Memory B cell (primary cell): ENCODE results near the gene NEURL1B.

Source experiments
- ATAC-seq: fragments of 150-1000 bp; cut with Tn5 transposase; 2 replicates; pipeline ENCODE4 v1.10.0; 2021; ENCODE audit warnings: low read depth, mild to moderate bottlenecking, moderate library complexity
- DNase-seq, 2 donors: peaks; one replicate each; pipeline ENCODE4 v3.0.0; 2022; ENCODE audit warnings: low spot score in 2 of 2
- H3K27ac Mint-ChIP-seq: one replicate; pipeline ENCODE4 v1.8.0; 2022; ENCODE audit warnings: mild to moderate bottlenecking, moderate library complexity, mixed read lengths
- H3K27me3 Mint-ChIP-seq: one replicate; pipeline ENCODE4 v1.8.0; 2022; ENCODE audit warnings: mixed read lengths
- H3K36me3 Mint-ChIP-seq: one replicate; pipeline ENCODE4 v1.8.0; 2022; ENCODE audit warnings: mild to moderate bottlenecking, mixed read lengths
- H3K4me1 Mint-ChIP-seq: one replicate; pipeline ENCODE4 v1.8.0; 2022; ENCODE audit warnings: mixed read lengths
- H3K4me3 Mint-ChIP-seq: one replicate; pipeline ENCODE4 v1.8.0; 2022; ENCODE audit warnings: mild to moderate bottlenecking, moderate library complexity, mixed read lengths
- H3K9me3 Mint-ChIP-seq: one replicate; pipeline ENCODE4 v1.8.0; 2022; ENCODE audit warnings: mixed read lengths

NEURL1B gene

DNA sequence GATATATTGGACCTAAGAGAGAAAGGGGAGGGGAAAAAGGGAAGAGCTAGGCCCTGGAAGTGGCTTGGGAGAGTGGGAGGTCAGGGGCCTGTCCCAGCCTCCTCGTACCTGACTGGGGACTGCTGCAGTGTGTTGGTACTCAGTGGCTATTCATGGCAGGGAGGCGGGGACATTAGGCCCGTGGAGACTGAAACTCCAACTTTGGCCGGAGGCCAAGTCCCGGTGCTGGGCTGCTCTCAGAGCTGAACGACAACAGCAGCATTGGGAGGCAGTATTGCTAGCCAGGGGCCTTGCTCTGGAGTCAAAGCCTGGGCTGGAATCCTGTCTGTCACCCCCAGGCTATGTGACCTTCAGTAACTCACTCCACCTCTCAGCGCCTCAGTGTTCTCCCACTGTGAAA, 37.8 kb downstream of the NEURL1B start:
- peaks cover 5% of the 10 kb centered on the region for H3K36me3 Mint-ChIP-seq
- peaks cover 4% of the 10 kb centered on the region for H3K9me3 Mint-ChIP-seq
- H3K27me3 Mint-ChIP-seq: peaks cover 13% of the 10 kb centered on the region
- DNase-seq (no peak), ATAC-seq (no peak)
- peaks cover 3% of the 10 kb centered on the region for H3K4me1 Mint-ChIP-seq
- no peak overlapping the region for H3K27ac Mint-ChIP-seq
- no peak overlapping the region for H3K4me3 Mint-ChIP-seq

DNA sequence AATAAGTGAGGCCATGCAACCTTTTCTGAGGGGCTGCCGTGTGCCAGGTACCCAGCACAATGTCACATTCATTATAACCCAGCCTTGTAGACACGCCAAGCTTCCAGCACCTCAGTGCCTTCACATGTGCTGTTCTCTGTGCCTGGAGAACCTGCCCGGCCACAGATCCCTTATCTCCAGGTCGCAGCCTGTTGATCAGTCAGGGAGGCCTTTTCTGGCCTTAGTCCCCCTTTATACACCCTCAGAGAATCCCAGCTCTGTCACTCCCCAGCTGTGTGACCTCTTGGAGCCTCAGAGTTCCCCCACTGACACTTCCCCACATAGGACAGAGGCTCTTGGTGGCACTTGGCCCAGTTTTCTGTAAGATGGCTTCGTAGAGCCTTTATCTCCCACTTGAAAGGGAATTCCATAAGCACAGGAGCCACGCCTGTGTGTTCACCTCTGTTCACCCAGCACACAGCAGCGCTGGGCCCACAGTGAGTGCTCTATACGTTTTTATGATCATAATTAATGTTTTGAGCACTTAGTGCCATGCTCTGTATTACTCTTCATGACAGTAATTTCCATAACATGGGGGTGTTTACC, 38.7 kb downstream of the NEURL1B start:
- DNase-seq: no peak
- peaks cover 5% of the 10 kb centered on the region for H3K36me3 Mint-ChIP-seq
- H3K4me1 Mint-ChIP-seq: peaks cover 3% of the 10 kb centered on the region
- H3K27me3 Mint-ChIP-seq: peaks cover 11% of the 10 kb centered on the region
- ATAC-seq: no peak
- no peak overlapping the region for H3K4me3 Mint-ChIP-seq
- peaks cover 4% of the 10 kb centered on the region for H3K9me3 Mint-ChIP-seq
- H3K27ac Mint-ChIP-seq: no peak overlapping the region

DNA sequence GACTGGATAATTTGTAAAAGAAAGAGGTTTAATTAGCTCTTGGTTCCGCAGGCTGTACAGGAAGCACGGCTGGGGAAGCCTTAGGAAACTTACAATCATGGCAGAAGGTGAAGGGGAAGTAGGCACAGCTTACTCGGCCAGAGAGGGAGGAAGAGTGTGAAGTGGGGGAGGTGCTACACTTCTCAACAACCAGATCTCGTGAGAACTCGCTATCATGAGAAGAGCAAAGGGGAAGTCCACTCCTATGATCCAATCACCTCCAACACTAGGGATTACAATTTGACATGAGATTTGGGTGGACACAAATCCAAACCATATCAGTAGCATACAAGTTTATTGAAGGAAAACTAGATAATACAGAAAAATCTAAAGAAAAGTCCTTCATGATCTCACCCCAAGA, 39.9 kb downstream of the NEURL1B start:
- Mint-ChIP-seq H3K4me3 (no peak overlapping the region), H3K9me3 (peaks cover 4% of the 10 kb centered on the region), H3K27ac (no peak overlapping the region), H3K36me3 (peaks cover 5% of the 10 kb centered on the region), H3K4me1 (peaks cover 3% of the 10 kb centered on the region), H3K27me3 (peaks cover 11% of the 10 kb centered on the region)
- ATAC-seq (peak; percentile 41), DNase-seq (no peak)

DNA sequence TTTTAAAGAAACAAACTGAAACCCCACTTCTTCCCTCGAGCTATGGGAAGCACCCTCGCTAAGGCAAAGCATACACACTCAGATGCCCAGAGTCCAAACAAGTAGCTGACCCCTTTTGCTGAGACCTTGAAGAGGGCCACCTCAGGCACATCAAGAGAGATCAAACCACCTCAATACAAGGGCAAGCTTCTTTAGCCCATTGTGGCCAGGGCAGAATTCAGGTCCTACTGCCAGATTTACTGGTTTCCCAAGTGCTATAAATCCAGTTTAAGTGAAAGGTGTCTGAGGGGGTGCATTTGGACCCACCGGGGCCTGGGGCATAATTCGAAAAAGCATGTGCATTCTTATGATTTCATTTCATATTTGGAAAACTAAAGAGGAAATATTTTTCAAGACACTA, 40.4 kb downstream of the NEURL1B start:
- peaks cover 4% of the 10 kb centered on the region for H3K9me3 Mint-ChIP-seq
- ATAC-seq (no peak), DNase-seq (no peak)
- peaks cover 3% of the 10 kb centered on the region for H3K4me1 Mint-ChIP-seq
- H3K36me3 Mint-ChIP-seq: peaks cover 5% of the 10 kb centered on the region
- peaks cover 11% of the 10 kb centered on the region for H3K27me3 Mint-ChIP-seq
- H3K4me3 Mint-ChIP-seq: no peak overlapping the region
- H3K27ac Mint-ChIP-seq: no peak overlapping the region

DNA sequence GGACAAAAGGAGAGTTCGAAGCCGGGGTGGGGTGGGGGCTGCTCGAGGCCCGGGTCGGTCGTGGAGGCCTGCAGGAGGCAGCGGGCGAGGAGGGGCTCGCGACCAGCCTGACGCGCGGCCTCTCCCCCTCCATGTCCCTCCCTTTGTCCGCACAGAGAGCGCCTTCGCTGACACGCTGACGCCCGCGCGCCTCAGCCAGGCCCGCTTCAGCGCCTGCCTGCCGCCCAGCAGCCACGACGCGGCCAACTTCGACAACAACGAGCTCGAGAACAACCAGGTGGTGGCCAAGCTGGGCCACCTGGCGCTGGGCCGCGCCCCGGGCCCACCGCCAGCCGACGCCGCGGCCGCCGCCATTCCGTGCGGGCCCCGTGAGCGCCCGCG, 42.2 kb downstream of the NEURL1B start:
- peak overlapping the region; percentile 21 for H3K4me3 Mint-ChIP-seq
- peaks cover 5% of the 10 kb centered on the region for H3K4me1 Mint-ChIP-seq
- peaks cover 11% of the 10 kb centered on the region for H3K27me3 Mint-ChIP-seq
- peaks cover 4% of the 10 kb centered on the region for H3K9me3 Mint-ChIP-seq
- no peak for ATAC-seq
- H3K36me3 Mint-ChIP-seq: peaks cover 5% of the 10 kb centered on the region
- DNase-seq: no peak
- no peak overlapping the region for H3K27ac Mint-ChIP-seq

DNA sequence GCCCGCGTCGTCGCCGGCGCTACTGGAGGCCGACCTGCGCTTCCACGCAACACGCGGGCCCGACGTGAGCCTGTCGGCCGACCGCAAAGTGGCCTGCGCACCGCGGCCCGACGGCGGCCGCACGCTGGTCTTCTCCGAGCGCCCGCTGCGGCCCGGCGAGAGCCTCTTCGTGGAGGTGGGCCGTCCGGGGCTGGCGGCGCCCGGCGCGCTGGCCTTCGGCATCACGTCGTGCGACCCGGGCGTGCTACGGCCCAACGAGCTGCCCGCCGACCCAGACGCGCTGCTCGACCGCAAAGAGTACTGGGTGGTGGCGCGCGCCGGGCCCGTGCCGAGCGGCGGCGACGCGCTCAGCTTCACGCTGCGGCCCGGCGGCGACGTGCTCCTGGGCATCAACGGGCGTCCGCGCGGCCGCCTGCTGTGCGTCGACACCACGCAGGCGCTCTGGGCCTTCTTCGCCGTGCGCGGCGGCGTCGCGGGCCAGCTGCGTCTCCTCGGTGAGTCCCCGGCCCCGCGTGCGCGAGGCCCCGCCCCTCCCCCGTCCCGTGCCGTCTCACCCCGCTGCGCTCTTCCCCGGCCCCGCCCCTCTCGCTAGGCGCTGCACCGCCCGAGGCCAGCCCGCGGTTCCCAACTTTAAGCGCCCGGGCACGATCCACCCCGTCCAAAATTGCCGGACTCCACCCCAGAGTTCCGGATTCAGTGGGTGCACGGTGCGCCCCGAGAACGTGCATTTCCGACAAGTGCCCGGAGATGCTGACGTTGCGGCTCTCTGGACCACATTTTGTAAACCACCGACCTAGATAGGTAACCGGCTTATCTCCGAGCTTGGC, 42.8 kb downstream of the NEURL1B start:
- H3K4me3 Mint-ChIP-seq: peak overlapping the region; percentile 77
- peaks cover 8% of the 10 kb centered on the region for H3K27me3 Mint-ChIP-seq
- peaks cover 4% of the 10 kb centered on the region for H3K9me3 Mint-ChIP-seq
- H3K4me1 Mint-ChIP-seq: peaks cover 5% of the 10 kb centered on the region
- peaks cover 5% of the 10 kb centered on the region for H3K36me3 Mint-ChIP-seq
- peak; percentile 82 for ATAC-seq
- peak overlapping the region; percentile 35 for H3K27ac Mint-ChIP-seq
- DNase-seq: no peak

DNA sequence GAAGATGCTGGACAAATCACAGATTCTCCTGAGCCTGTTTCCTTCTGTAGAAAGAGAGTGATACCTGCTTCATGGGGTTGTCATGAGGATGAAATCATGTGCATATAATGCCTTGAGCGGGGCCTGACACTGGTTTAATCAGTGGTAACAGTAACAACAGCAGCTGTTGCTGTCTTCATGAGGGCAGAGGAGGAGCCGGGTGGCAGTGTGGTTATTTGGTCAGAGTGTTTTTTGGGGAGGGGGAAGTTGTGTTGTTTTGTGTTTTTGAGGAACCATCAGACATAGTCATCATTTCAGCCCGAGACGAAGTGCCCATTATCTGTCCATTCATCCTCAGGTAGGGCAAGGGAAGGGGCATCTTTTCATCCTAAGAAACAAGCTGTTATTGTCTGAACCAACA, 44.0 kb downstream of the NEURL1B start:
- H3K27me3 Mint-ChIP-seq: peaks cover 10% of the 10 kb centered on the region
- no peak overlapping the region for H3K27ac Mint-ChIP-seq
- H3K4me3 Mint-ChIP-seq: no peak overlapping the region
- H3K9me3 Mint-ChIP-seq: peaks cover 4% of the 10 kb centered on the region
- ATAC-seq (no peak), DNase-seq (no peak)
- H3K4me1 Mint-ChIP-seq: peaks cover 5% of the 10 kb centered on the region
- peaks cover 5% of the 10 kb centered on the region for H3K36me3 Mint-ChIP-seq

DNA sequence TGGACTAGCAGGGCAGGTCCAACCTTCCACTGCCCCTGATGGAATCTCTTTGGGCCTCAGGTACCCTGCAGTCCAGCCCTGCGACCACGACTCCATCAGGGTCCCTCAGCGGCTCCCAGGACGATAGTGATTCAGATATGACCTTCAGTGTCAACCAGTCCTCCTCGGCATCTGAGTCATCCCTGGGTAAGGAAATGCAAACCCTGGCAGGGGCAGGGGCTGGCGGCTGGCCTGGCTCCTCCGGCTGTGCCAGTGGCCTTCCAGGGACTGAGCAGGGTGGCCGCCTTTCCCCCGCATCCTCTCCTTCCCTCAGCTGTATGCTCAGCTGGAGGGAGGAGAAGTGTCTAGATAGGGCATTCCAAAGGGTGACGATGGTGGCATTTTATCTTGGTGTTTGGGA, 45.0 kb downstream of the NEURL1B start:
- Mint-ChIP-seq H3K36me3 (peaks cover 3% of the 10 kb centered on the region), H3K27me3 (peaks cover 10% of the 10 kb centered on the region), H3K27ac (no peak overlapping the region), H3K9me3 (peaks cover 2% of the 10 kb centered on the region), H3K4me1 (peaks cover 2% of the 10 kb centered on the region), H3K4me3 (no peak overlapping the region)
- ATAC-seq: no peak
- DNase-seq: no peak

DNA sequence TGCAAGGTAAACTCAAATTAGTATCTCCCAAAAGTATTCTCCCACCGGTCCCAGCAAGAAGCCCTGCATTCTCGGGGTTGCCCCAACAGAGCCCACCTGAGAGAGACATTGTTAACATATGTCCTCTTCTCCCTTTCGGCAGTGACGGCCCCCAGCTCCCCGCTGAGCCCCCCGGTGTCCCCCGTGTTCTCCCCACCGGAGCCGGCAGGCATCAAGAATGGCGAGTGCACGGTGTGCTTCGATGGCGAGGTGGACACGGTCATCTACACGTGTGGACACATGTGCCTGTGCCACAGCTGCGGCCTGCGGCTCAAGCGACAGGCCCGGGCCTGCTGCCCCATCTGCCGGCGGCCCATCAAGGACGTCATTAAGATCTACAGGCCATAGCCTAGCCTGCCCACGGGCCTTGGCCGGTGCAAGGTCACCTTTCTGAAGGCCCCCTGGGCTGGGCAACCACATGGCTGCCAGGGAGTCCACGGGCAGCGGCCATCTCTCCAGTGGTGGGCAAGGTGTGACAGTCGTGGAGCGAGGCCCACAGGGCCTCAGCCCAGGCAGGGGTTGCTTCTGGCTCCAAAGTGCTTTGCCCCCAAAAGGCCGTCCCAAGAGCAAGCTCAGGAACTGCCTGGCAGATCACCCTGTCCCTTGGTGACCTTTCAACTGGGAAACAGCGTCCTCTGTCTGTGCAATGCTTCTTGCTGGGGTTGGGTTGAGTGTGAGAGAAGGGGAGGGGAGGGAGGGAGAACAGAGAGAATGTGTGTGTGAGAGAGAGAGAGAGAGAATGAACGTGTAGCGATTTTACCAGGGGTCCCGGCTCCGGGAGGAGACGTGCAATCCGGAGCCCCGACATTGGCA, 45.7 kb downstream of the NEURL1B start:
- H3K4me1 Mint-ChIP-seq: peaks cover 2% of the 10 kb centered on the region
- H3K27me3 Mint-ChIP-seq: peaks cover 11% of the 10 kb centered on the region
- DNase-seq (no peak), ATAC-seq (no peak)
- H3K36me3 Mint-ChIP-seq: peaks cover 3% of the 10 kb centered on the region
- no peak overlapping the region for H3K27ac Mint-ChIP-seq
- H3K4me3 Mint-ChIP-seq: no peak overlapping the region
- H3K9me3 Mint-ChIP-seq: peaks cover 2% of the 10 kb centered on the region

DNA sequence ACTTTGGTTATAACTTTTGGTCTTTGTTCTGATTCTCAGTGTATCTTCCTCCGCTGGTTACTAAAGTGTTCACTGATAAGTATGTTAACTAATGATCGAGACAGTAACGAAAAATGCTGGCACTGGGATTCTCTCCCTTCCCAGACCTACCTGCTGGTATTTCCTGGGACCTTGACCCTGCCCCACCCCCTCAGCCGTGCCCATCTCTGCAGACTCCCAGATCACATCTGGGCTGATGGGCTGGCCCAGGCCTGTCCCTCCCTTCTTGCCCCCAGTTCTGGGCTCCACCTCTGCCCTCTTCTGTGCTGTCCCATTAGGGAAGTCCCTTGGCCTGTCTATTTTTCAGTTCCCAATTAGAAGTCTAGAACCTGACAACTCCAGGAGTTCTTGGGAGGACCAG, 46.9 kb downstream of the NEURL1B start:
- Mint-ChIP-seq H3K4me3 (no peak overlapping the region), H3K27ac (no peak overlapping the region), H3K9me3 (no peaks in the 10 kb centered on the region), H3K36me3 (peaks cover 1% of the 10 kb centered on the region), H3K27me3 (peaks cover 6% of the 10 kb centered on the region), H3K4me1 (peaks cover 2% of the 10 kb centered on the region)
- ATAC-seq (no peak), DNase-seq (no peak)

DNA sequence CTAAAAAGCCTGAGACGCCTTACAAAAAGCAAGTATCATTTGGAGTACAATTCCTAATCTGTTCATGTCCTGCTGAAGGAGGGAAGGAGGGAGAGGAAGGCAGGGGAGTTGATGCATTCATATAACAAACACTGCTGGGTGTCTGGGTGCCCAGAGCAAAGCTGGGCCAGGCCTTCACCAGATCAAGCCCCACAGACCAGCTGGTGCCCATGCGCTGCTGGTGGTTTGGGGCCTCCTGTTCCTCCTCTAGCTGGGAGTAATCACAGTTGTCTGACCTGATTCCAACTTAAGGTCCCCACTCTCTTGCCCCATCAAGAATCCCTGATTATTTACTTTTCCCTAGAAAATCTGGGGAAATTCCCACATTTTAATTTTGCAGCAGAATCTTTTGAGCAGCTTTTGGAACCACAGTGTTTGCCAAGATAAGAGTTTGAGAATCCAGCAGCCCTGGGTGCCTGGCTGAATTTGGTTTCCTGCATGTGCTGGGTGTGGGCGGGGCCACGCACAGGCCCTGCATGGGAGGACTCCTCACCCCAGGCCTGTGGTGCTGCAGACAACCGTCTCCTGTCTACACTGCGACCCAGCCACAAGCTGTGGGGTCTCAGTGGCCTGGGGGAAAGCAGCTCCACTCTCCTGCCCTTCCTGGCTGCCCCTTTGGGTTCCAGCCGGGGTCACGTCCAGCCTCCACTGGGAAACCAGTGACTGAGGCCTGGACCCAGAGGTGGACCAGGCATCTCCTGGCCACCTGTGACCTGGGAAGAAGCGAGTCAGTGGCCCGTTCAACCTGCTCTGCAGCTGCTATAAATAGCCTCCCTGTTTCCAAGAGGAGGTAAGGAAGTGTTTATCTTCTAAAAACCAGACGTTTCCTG, 47.5 kb downstream of the NEURL1B start:
- H3K9me3 Mint-ChIP-seq: no peaks in the 10 kb centered on the region
- no peak overlapping the region for H3K4me3 Mint-ChIP-seq
- H3K4me1 Mint-ChIP-seq: peaks cover 2% of the 10 kb centered on the region
- no peaks in the 10 kb centered on the region for H3K36me3 Mint-ChIP-seq
- no peak overlapping the region for H3K27ac Mint-ChIP-seq
- ATAC-seq: no peak
- no peak for DNase-seq
- peaks cover 4% of the 10 kb centered on the region for H3K27me3 Mint-ChIP-seq

DNA sequence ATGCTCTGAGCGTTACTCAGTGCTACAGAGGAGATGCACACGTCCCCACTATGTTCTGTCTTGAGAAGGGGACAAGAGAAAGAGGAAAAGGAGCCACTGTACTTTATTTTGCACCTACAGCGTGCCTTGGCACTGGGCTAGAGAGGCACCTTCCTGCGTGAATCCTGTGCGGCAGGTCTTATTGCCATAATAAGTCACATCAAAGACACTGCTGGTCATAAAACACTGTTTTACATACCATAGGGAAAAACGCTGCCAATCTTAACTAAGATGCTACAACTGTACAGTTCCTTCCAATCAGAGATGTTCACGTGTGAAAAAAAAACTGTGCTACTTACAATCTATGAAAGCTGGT, 48.1 kb downstream of the NEURL1B start:
- Mint-ChIP-seq H3K4me3 (no peak overlapping the region), H3K9me3 (no peaks in the 10 kb centered on the region), H3K27me3 (peaks cover 4% of the 10 kb centered on the region), H3K36me3 (no peaks in the 10 kb centered on the region), H3K4me1 (peaks cover 2% of the 10 kb centered on the region), H3K27ac (no peak overlapping the region)
- ATAC-seq (no peak), DNase-seq (no peak)

DNA sequence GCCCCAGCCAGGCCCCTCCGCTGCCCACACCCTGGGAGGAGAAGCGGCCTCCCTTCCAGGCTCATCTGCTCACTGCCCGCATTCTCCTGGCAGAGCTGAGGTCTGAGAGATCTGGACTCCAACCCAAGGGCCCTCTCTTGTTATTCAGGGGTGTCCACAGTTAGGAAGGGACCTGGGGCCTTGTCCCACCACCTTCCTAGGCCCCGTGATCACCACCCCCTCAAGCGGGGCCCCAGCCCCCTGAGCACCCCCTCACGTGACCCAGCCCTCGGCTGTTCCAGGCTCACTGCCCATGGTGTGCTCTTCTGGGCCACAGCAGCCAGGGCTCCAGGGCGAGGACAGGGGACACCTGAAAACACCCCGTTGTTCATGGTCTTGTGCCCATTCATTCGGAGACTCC, 48.7 kb downstream of the NEURL1B start:
- H3K27me3 Mint-ChIP-seq: peaks cover 4% of the 10 kb centered on the region
- H3K4me1 Mint-ChIP-seq: peaks cover 2% of the 10 kb centered on the region
- H3K36me3 Mint-ChIP-seq: no peaks in the 10 kb centered on the region
- H3K9me3 Mint-ChIP-seq: no peaks in the 10 kb centered on the region
- no peak overlapping the region for H3K4me3 Mint-ChIP-seq
- no peak overlapping the region for H3K27ac Mint-ChIP-seq
- ATAC-seq: no peak
- DNase-seq: no peak
